Rectal smooth muscle tissue (tissue), 1 donor: ENCODE data around the gene MROH2B.

Source experiments
- H3K27ac ChIP-seq: one replicate; pipeline ENCODE4 v1.7.0; 2013; ENCODE audit warnings: low read depth, low read length, inconsistent platforms
- H3K27me3 ChIP-seq: one replicate; pipeline ENCODE4 v1.7.0; 2013; ENCODE audit warnings: low read length; ENCODE audit not compliant: control insufficient read depth, insufficient read depth
- H3K36me3 ChIP-seq: one replicate; pipeline ENCODE4 v1.7.0; 2013; ENCODE audit warnings: low read length; ENCODE audit not compliant: control insufficient read depth, insufficient read depth
- H3K4me1 ChIP-seq: one replicate; pipeline ENCODE4 v1.7.0; 2013; ENCODE audit warnings: low read length; ENCODE audit not compliant: control insufficient read depth, insufficient read depth
- H3K4me3 ChIP-seq: one replicate; pipeline ENCODE4 v1.7.0; 2013; ENCODE audit warnings: low read length
- H3K9ac ChIP-seq: one replicate; pipeline ENCODE4 v1.7.0; 2013; ENCODE audit warnings: low read length

Gene MROH2B

GRCh38 chr5:41071242-41071641, at the start of gene MROH2B:
Gene MROH2B, minus strand, starts transcription at chr5:41071342. Its CDS starts 490 bp downstream, at chr5:41070852.
- H3K9ac ChIP-seq, result no peak within 1 kb of the TSS
- H3K4me1 ChIP-seq, result no peaks in the 10 kb centered on the region
- no peak within 1 kb of the TSS for H3K27ac ChIP-seq
- H3K36me3 ChIP-seq, result no peaks in the 10 kb centered on the region
- no peak within 1 kb of the TSS for H3K4me3 ChIP-seq
- H3K27me3 ChIP-seq, result no peaks in the 10 kb centered on the region

GRCh38 chr5:41120600-41120999, 49.5 kb upstream of the MROH2B start:
- no peaks in the 10 kb centered on the region for H3K27me3 ChIP-seq
- no peak overlapping the region for H3K9ac ChIP-seq
- H3K27ac ChIP-seq, result no peak overlapping the region
- H3K36me3 ChIP-seq, result no peaks in the 10 kb centered on the region
- no peaks in the 10 kb centered on the region for H3K4me1 ChIP-seq
- H3K4me3 ChIP-seq, result no peak overlapping the region

- no peak overlapping the region for H3K9ac ChIP-seq
- H3K4me3 ChIP-seq, result no peak overlapping the region
- H3K36me3 ChIP-seq, result no peaks in the 10 kb centered on the region
- H3K27ac ChIP-seq, result no peak overlapping the region
- H3K27me3 ChIP-seq, result no peaks in the 10 kb centered on the region
- H3K4me1 ChIP-seq, result no peaks in the 10 kb centered on the region
These were observed 47.0 kb upstream of the MROH2B start for GRCh38 chr5:41118177-41118576.

GRCh38 chr5:41115281-41115680, 44.1 kb upstream of the MROH2B start:
- H3K27me3 ChIP-seq, result no peaks in the 10 kb centered on the region
- H3K4me1 ChIP-seq, result no peaks in the 10 kb centered on the region
- no peak overlapping the region for H3K27ac ChIP-seq
- H3K9ac ChIP-seq, result no peak overlapping the region
- H3K4me3 ChIP-seq, result no peak overlapping the region
- H3K36me3 ChIP-seq, result no peaks in the 10 kb centered on the region

- no peaks in the 10 kb centered on the region for H3K27me3 ChIP-seq
- no peaks in the 10 kb centered on the region for H3K36me3 ChIP-seq
- no peak overlapping the region for H3K27ac ChIP-seq
- H3K4me1 ChIP-seq, result no peaks in the 10 kb centered on the region
- no peak overlapping the region for H3K4me3 ChIP-seq
- H3K9ac ChIP-seq, result no peak overlapping the region
These were observed 41.6 kb upstream of the MROH2B start for GRCh38 chr5:41112486-41113455.

- Histone ChIP-seq H3K9ac (no peak overlapping the region), H3K27me3 (no peaks in the 10 kb centered on the region), H3K4me3 (no peak overlapping the region), H3K36me3 (no peaks in the 10 kb centered on the region), H3K27ac (no peak overlapping the region), H3K4me1 (no peaks in the 10 kb centered on the region)
These were observed 38.0 kb upstream of the MROH2B start for GRCh38 chr5:41109186-41109585.

GRCh38 chr5:41102341-41102740, 31.2 kb upstream of the MROH2B start:
- no peak overlapping the region for H3K4me3 ChIP-seq
- H3K36me3 ChIP-seq, result no peaks in the 10 kb centered on the region
- no peak overlapping the region for H3K27ac ChIP-seq
- no peaks in the 10 kb centered on the region for H3K27me3 ChIP-seq
- H3K4me1 ChIP-seq, result no peaks in the 10 kb centered on the region
- H3K9ac ChIP-seq, result no peak overlapping the region

GRCh38 chr5:41097642-41098041, 26.5 kb upstream of the MROH2B start:
- H3K4me1 ChIP-seq, result no peaks in the 10 kb centered on the region
- H3K27ac ChIP-seq, result no peak overlapping the region
- H3K4me3 ChIP-seq, result no peak overlapping the region
- H3K27me3 ChIP-seq, result no peaks in the 10 kb centered on the region
- no peak overlapping the region for H3K9ac ChIP-seq
- no peaks in the 10 kb centered on the region for H3K36me3 ChIP-seq

GRCh38 chr5:41095324-41096101, 24.4 kb upstream of the MROH2B start:
- no peaks in the 10 kb centered on the region for H3K36me3 ChIP-seq
- H3K27me3 ChIP-seq, result no peaks in the 10 kb centered on the region
- H3K9ac ChIP-seq, result no peak overlapping the region
- H3K4me3 ChIP-seq, result no peak overlapping the region
- no peak overlapping the region for H3K27ac ChIP-seq
- H3K4me1 ChIP-seq, result no peaks in the 10 kb centered on the region

GRCh38 chr5:41094871-41095270, 23.7 kb upstream of the MROH2B start:
- Histone ChIP-seq H3K4me1 (no peaks in the 10 kb centered on the region), H3K9ac (no peak overlapping the region), H3K4me3 (no peak overlapping the region), H3K27ac (no peak overlapping the region), H3K27me3 (no peaks in the 10 kb centered on the region), H3K36me3 (no peaks in the 10 kb centered on the region)

- H3K27ac ChIP-seq, result no peak overlapping the region
- H3K36me3 ChIP-seq, result no peaks in the 10 kb centered on the region
- no peak overlapping the region for H3K9ac ChIP-seq
- H3K4me3 ChIP-seq, result no peak overlapping the region
- no peaks in the 10 kb centered on the region for H3K4me1 ChIP-seq
- no peaks in the 10 kb centered on the region for H3K27me3 ChIP-seq
These were observed 22.7 kb upstream of the MROH2B start for GRCh38 chr5:41093803-41094202.

GRCh38 chr5:41087461-41087860, 16.3 kb upstream of the MROH2B start:
- H3K9ac ChIP-seq, result no peak overlapping the region
- H3K4me3 ChIP-seq, result no peak overlapping the region
- no peaks in the 10 kb centered on the region for H3K4me1 ChIP-seq
- no peak overlapping the region for H3K27ac ChIP-seq
- H3K36me3 ChIP-seq, result no peaks in the 10 kb centered on the region
- H3K27me3 ChIP-seq, result no peaks in the 10 kb centered on the region
